Epithelial cell of proximal tubule (primary cell): ENCODE results near the gene PRLHR. TPM values are rescaled to one million over a fixed set of nuclear protein-coding genes. Genes with fewer than 3 reads are reported as not detected.
A peak's percentile ranks its signal among the peaks of the same experiment; 100 is the strongest.

ENCODE experiments used
- DNase-seq: peaks from one replicate; pipeline ENCODE4 v3.0.0-alpha.2; 2011; ENCODE audit warnings: low read depth
- H3K4me3 ChIP-seq: 2 replicates; pipeline ENCODE4 v1.5.1; 2011; ENCODE audit warnings: low read depth, mild to moderate bottlenecking, low read length
- total RNA-seq: library from RNA; depleted of rRNA; stranded (reverse); fragments of >200 nt; gene quantifications from 2 replicates; pipeline ENCODE4 v1.2.3, GENCODE V29; 2015
- TF ChIP-seq, protein P1 (sequence below): conservative IDR thresholded peaks from 2 replicates; pipeline ENCODE4 v1.5.1; 2012; ENCODE audit warnings: low read depth, mild to moderate bottlenecking, low read length

Gene PRLHR
- total RNA-seq, 1 donor from 2014 or later = not detected

GRCh38 chr10:118605694-118606093 lies 10.2 kb upstream of the PRLHR start:
- TF ChIP-seq, protein P1, sequence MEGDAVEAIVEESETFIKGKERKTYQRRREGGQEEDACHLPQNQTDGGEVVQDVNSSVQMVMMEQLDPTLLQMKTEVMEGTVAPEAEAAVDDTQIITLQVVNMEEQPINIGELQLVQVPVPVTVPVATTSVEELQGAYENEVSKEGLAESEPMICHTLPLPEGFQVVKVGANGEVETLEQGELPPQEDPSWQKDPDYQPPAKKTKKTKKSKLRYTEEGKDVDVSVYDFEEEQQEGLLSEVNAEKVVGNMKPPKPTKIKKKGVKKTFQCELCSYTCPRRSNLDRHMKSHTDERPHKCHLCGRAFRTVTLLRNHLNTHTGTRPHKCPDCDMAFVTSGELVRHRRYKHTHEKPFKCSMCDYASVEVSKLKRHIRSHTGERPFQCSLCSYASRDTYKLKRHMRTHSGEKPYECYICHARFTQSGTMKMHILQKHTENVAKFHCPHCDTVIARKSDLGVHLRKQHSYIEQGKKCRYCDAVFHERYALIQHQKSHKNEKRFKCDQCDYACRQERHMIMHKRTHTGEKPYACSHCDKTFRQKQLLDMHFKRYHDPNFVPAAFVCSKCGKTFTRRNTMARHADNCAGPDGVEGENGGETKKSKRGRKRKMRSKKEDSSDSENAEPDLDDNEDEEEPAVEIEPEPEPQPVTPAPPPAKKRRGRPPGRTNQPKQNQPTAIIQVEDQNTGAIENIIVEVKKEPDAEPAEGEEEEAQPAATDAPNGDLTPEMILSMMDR = no peak
- DNase-seq = no peak
- no peak overlapping the region for H3K4me3 ChIP-seq

DNA sequence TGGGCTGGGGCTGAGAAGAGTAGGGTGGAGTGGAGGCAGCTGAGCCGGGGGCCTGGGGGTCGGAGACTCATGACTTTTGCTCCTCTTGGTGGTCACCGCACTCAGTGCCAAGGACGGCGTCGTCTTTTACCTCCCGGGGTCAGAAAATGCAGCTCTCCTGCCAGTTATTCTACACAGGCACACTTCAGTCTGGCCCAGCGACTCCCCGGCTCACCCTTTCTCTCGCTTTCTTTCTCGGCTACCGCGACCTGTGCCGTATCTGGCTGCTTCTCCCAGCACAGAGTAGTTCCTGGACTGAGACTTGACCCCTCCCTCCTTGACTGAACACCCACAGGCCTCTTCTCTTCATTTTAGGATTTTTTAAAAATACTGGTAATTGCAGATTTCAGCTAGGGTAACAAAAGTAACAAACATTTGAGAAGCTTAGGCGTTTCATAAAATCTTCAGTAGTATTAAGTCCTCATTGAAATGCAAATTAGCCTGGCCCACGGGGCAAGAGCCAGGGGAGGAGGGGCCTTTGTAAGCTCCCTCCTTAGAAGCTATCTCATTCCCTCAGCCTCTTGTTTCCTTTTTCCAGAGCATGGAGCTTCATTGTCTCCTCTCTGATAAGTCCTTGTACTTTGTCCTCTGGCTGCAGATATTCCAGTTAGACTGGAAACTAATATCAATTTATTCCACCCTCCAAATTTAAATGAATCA lies 1.1 kb upstream of the PRLHR start:
- no peak for DNase-seq
- no peak overlapping the region for H3K4me3 ChIP-seq
- TF ChIP-seq, protein P1 = no peak

- H3K4me3 ChIP-seq = no peak overlapping the region
- no peak for DNase-seq
- TF ChIP-seq, protein P1 = no peak
Measured at GRCh38 chr10:118595064-118595420, 406 bp downstream of the PRLHR start.

GRCh38 chr10:118594392-118595063 lies 920 bp downstream of the PRLHR start:
- TF ChIP-seq, protein P1 = peak; percentile 38
- no peak overlapping the region for H3K4me3 ChIP-seq
- DNase-seq = no peak

DNA sequence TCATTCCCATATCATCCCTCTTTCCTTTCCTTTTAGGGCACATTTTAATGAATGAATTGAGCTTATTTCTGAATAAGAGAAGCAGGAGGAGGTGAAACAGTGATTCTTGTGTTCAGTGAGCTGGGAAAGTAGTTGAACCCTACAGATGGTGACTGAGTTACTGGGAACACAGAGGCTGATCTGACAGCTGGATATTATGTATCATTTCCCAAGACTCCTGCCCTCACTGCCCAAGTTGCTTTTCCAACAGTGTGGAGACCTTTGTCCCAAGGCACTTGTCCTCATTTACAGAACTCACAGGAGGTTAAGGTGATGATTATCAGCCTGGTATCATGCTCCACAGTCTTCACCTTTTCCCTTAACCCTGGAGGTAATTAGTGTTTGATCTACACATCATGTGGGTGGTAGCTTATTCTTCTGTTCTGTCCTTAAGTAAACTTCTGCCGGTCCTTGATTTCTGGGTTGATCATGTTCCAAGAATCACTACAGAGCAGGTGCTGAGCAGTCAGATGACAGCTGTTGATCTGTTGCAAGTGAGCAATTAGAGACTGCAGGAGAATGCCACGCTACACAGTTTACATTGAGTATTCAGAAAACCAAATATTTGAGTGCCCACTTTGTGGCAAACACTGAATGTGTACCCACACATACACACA lies 2.6 kb downstream of the PRLHR start:
- no peak for DNase-seq
- no peak overlapping the region for H3K4me3 ChIP-seq
- TF ChIP-seq, protein P1 = no peak

DNA sequence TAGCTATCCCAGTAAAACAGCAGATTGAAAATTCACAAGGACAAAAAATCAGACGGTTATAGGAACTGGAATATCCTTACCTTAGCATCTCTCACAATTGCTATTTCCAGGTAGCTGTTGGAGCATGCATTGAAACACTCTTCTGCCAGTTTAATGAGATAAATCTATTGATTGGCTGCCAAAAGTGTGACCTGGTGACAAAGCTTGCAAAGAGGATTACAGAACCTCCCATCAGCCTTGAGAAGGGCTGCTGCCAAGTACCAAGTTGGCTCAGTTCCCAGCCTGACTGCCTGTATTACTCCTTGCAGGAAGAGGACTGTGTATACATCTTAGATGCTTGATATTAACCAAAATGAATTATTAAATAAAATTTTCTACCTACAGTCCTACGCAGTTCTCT lies 5.1 kb downstream of the PRLHR start:
- H3K4me3 ChIP-seq = no peak overlapping the region
- TF ChIP-seq, protein P1 = no peak
- DNase-seq = no peak
